Activated CD4-positive, alpha-beta T cell treated with anti-CD3 and anti-CD28 coated beads, Interleukin-2, Interleukin-4, amounts not matched to agents 100 ng/mL and 50 ng/mL, durations not matched to agents 16 hours and 8 hours (primary cell): ENCODE data around the gene PADI6.
A peak's percentile ranks its signal among the peaks of the same experiment; 100 is the strongest.
"Not testable (repeated sequence)": the region's sequence is repeated elsewhere in the genome, so short reads cannot be mapped to it uniquely, and the experiment has no call there.

Experiments used
- DNase-seq: peaks from one replicate; pipeline ENCODE4 v3.0.0-alpha.2; 2020; ENCODE audit warnings: low spot score

Gene PADI6

GRCh38 chr1:17405898-17406759 is 34.1 kb downstream of the PADI6 start:
- peak; percentile 34 for DNase-seq

DNA sequence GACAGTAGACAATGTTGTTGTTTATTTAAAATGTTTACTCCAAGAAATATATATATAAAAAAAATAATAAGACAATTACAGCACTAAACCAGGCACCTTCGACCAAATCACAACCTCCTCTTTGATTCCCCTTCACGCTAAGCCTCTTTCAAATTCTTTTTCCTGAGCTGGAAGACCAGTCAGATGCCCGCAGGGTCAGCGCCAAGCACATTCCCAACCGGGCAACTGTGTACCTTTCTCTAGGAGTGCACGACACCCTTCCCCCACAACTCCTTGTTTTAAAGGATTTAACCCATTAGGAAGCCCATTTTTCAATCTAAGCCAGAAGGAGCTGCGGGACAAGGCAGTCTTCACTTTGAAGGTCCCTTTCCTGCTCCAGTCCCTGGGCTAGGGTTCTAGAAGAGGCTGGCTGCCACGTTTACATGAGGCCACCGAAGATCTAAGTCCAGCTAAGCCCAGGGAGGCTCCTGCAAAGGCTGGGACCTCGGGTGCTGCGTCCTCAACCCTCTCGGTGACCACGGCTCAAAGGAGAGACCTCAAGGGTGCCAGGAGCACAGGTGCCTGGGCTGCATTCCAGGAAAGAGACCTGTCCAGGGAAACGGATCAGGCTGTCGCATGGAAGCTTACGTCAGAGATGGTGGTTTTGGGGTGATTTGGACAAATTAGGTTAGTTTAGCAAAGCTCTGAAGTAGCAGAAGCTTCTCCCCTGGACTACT is 34.9 kb downstream of the PADI6 start:
- not testable (repeated sequence) for DNase-seq

DNA sequence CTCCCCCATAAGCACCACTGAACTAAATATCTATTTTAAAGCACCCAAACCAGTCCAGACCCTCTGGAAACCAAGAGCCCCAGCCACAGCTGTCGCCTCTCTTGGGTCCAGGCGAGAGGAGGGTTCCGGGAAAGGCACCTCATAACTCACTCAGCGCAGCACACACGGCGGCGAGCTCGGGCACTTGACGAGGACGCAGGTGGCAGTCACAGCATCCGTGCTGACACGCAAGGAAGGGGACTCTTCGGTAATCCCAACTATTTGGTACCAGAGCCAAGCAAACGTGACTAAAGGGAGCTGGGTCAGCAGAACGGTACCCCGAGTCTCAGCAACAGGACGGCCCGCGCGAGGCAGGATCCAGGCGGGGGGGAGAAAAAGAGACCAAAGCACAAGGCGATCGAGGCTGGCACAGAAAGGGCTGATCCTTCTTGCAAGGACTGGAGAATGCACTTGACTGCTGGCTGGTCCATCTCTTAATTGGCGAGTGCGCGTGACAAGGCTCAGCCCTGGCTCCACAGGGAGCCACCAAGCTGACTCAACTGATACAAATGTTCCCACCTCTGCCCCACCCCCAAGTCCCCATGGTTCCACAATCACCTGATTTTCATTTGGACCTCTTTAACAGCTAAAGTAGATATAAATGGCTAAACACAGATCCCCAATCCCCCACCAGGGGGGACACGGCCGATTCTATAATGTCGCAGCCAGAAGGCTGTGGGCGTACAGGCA is 36.0 kb downstream of the PADI6 start:
- not testable (repeated sequence) for DNase-seq

GRCh38 chr1:17409391-17409811 is 37.4 kb downstream of the PADI6 start:
- DNase-seq, result no peak

DNA sequence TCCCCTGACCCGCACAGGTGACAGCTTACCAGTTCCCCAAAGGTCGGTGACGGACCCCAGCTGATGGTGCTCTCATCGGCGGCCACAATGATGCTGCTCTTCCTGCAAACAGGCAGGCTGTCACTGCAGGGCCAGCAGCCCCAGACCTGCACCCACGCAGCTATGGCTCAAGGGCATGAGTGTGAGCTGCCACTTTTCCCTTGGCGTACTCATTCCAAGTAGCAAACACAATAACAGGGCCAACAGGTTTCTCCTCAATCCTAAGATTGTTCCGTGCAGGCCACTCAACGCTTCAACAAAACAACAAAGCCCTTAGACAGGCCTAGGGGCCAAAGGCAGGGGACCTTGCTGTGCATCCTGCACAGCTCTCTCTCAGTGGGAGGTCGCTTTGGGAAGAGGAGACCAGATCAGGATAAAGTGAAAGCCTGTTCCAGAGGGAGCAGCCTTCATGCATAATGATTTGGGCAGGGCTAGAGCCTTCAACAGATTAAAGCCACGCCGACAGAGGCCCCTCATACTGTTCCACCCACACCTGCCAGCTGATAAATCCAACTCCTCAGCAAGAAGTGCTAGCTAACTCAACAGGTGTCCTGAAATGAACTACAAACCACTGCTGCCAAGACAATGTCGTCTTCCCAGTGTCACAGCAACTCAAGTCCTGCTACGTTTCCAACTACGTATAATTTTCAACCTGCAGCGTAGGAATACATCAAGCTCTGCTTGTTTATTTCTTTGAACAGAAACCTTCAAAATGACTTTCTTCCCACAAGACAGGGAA is 40.3 kb downstream of the PADI6 start:
- no peak for DNase-seq

DNA sequence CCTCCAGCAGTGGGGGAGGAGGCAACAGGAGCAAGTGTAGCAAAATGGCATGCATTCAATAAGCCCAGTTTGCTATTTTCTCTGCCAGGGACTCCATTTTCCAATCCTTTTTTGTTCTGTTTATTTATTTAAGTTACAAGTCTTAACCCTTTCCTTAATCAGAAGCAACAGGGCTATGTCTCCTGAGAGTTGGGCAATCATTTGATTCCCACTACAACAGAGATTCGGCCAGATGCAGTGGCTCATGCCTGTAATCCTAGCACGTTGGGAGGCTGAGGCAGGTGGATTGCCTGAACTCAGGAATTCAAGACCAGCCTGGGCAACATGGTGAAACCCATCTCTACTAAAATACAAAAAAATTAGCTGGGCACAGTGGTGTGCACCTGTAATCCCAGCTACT is 42.0 kb downstream of the PADI6 start:
- no peak for DNase-seq

DNA sequence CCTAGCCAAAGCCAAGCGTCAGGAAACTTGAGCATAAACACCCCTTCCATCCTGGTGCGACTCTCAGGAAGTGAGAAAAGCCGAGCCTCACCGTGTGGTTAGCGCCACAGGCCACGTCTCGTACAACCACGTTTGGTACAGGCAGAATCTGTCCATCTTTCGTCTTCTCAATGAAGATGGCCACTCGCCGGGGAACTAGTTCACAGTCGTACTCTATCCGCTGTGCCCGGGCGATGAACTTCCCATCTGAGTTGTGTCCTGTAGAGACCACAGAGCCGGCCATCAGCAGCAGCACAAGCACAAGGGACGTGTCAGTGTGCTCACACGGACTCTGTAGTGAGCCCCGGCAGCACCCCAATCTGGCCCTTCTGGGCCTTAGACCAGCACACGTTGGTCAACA is 44.4 kb downstream of the PADI6 start:
- DNase-seq, result no peak

DNA sequence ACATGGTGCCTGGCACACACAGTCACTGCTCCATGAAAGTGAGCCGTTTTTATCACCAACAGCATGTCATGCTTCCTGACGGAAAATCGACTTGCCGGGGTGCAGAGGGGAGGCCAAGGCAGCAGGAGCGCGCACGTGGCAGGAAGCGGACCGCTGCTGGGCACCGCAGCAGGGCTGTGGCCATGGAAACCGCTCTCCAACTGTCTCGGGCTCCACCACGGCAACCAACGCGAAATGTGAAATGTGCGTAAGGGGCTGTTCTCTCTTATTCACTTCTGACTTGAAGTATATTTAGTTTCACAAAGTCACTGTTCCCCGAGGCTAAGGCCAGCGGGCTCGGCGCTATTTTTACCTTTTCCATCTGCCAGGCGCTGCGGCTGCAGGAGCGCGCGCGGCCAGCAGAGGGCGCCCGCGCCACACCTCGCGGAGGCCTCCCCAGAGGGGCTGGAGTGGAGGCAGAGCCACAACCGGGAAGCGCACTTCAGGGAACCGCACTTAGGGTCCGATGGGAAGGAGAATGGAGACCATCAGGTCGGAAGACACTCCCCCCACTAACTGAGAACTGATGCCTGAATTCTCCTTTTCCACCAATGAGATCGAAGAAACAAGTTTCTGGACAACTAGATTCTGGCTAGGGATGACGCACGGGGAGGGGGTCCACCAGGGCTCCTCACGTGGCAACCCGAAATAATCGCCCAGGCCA is 47.8 kb downstream of the PADI6 start:
- peak; percentile 60 for DNase-seq

GRCh38 chr1:17420391-17420918 is 48.5 kb downstream of the PADI6 start:
- DNase-seq, result no peak

- DNase-seq, result no peak
Measured at GRCh38 chr1:17422461-17422860, 50.5 kb downstream of the PADI6 start.

GRCh38 chr1:17423781-17424245 is 51.8 kb downstream of the PADI6 start:
- DNase-seq, result no peak

DNA sequence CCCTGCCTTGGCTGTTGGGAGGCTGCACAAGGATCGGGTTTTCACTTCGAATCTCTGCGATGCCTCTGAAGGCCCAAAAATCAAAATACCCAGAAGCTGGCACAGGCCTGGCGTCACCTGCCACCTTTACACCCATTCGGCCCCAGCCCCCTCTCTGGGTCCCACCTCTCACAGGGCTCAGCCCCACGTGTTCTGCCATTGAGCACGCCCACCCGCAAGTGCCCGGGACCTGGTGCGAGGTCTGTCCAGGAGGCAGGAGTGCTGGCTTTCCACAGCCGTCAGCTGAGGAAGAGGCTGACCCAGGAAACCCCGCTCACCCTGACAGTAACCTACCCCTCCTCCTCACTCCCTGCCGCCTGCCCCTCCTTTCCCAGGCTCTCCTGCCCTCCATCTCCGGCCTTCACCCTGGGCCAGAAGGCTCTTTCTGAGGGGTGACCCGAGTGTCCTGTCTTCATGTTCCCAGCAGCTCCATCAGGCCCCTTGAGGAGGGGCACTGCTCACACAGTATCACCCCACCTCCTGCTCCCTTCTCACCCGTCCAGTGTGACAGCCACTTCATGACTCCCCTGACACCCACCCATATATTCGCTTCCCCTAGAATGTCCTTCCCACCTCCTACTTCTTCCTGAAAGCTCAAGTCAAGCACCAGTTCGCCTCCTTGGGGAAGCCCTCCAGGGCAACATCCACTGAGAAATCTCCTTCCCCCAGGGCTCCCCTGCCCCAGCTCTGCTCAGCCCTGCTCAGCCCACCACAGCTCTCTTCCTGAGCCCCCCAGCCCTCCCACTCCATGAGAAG is 54.0 kb downstream of the PADI6 start:
- DNase-seq, result no peak

DNA sequence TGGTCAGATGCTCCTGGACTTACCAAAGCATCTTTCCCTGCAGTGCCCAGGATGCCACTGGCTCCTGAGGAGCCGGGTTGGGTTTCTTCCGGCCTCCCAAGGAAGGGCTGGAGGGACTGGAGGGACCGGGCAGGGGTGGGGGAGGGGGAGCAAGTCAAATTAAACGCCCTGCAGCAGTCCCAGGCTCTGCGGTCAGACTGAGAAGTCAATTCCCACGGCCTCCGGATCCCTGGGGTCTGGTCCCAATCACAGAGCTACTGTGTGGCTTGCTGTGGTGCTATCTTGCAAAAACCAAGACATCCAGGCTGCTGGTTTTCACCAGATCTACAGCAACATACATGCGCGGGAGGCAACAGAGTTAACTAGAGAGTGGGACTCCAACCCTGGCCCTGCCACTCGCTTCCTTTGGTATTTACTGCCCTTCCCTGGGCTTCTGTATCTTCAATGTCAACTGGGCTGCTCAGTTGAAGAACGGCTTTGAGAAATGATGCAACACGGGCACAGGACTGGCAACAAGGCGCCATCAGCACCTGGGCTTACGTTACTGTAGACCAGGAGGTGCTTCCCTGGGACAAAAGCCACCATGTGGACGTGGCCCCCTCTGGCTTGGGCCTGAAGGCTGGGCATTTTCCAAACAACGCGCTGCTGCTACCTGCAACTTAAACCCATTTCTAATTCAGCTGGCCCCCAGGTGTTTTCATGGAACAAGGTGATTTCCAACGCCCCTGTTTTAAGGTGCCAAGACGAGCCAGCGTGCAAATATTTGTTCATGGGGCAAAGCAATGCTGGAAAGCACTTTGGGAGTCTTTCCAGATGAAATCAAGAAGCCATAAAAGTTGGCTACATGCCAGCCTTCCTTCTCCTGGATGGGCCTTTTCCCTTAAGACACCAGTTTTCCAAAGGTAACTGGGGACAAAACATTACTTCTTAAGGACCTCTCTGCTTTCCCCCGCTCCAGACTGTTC is 56.0 kb downstream of the PADI6 start:
- no peak for DNase-seq

DNA sequence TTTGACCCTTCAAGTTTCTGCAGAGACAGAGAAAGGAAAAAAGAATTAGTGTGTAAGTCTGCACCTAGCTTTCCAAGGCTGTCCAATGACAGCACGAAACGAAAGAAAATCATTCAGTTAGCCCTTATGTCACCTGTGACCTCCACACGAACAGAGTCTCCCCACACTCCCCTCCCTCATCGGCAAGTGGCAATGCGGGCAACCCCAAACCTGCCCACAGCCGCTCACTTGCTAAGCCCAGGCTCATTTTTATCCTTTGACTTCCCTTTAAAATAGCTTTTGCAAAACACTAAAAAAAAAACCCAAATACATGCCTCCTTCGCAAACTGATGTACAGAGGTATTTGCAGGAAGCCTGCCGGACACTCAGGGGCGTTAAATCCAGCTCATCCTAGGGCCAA is 57.2 kb downstream of the PADI6 start:
- DNase-seq, result no peak

DNA sequence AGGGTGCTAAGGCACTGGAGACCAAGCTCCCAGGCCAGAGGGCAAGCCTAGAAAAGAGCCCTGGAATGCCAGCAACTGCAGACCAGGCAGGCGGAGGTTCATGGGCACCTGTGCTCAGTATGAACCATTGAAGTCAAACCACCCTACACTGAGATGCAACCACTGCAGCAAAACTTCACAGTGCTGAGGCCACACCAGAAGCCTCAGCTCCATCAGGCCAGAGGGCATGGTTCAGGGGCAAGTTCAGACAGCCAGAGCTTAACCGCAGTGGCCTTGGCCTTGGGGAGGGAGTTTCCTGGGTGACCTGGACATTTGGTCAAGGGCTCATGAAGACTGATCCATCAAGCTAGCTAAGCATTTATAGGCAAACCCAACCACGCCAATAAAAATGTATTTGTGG is 60.4 kb downstream of the PADI6 start:
- no peak for DNase-seq

DNA sequence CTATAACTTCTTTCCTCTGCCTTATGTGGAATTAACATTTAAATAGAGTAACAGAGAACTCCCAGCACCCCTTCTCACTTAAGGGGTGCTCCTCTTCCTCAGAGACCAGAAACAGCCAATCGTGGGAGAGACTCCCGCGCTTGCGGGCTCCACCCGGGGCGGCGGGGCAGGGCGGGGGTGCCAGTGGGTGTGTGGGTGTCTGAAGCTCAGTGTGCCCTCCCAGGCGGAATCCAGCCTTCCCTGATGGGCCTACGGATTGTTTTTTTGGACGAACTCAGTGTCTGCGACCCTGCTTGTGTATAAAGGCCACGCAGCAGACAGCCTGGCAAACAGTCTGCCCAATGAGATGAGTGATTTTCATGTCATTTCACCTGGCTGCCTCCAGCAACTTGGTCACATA is 61.3 kb downstream of the PADI6 start:
- no peak for DNase-seq

- no peak for DNase-seq
Measured at GRCh38 chr1:17434016-17434415, 62.0 kb downstream of the PADI6 start.

DNA sequence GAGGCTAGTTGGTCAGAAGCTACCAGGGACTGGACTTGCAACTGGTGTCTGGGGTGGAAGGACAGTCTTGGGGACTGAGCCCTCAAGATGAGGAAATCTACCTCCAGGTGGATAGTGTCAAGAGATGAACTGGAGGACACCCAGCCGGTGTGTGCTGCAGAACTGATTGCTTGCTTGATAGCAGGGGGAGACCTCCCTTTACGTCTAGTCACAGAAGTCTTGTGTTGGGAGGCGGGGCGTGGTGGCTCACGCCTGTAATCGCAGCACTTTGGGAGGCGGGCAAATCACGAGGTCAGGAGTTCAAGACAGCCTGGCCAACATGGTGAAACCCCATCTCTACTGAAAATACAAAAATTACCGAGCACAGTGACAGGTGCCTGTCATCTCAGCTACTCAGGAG is 62.6 kb downstream of the PADI6 start:
- DNase-seq, result no peak
